GM23248 (cell line): Measurements from ENCODE around the gene ANKRD11. TPM values are rescaled to one million over a fixed set of nuclear protein-coding genes. Genes with fewer than 3 reads are reported as not detected.

ENCODE experiments used
- DNase-seq: peaks from one replicate; pipeline ENCODE4 v3.0.0-alpha.2; 2015
- H2AFZ ChIP-seq: fragments of 200-600 bp; sonication (generic); 2 replicates; pipeline ENCODE4 v1.6.1; 2016; ENCODE audit warnings: antibody characterized with exemption
- H3F3A ChIP-seq: fragments of 200-600 bp; sonication (generic); 2 replicates; pipeline ENCODE4 v1.6.1; 2016; ENCODE audit warnings: mild to moderate bottlenecking, antibody characterized with exemption, mixed run types; ENCODE audit not compliant: insufficient read depth
- H3K27ac ChIP-seq: fragments of 200-600 bp; sonication (generic); 2 replicates; pipeline ENCODE4 v1.5.1; 2016; ENCODE audit warnings: mild to moderate bottlenecking
- H3K27me3 ChIP-seq: fragments of 200-600 bp; sonication (generic); replicated peaks from 2 replicates; pipeline ENCODE4 v1.6.1; 2016; ENCODE audit warnings: mild to moderate bottlenecking; ENCODE audit not compliant: insufficient read depth
- H3K36me3 ChIP-seq: fragments of 200-600 bp; sonication (generic); 2 replicates; pipeline ENCODE4 v1.6.1; 2016; ENCODE audit warnings: low read depth, mild to moderate bottlenecking
- H3K4me1 ChIP-seq: fragments of 200-600 bp; sonication (generic); 2 replicates; pipeline ENCODE4 v1.6.1; 2016; ENCODE audit warnings: mild to moderate bottlenecking; ENCODE audit not compliant: insufficient read depth
- H3K4me2 ChIP-seq: fragments of 200-600 bp; sonication (generic); one replicate; pipeline ENCODE4 v1.6.1; 2016; ENCODE audit warnings: mild to moderate bottlenecking; ENCODE audit not compliant: unreplicated experiment
- H3K4me3 ChIP-seq: fragments of 200-600 bp; sonication (generic); 2 replicates; pipeline ENCODE4 v1.5.1; 2016; ENCODE audit warnings: mild to moderate bottlenecking
- H3K79me2 ChIP-seq: fragments of 200-600 bp; sonication (generic); 2 replicates; pipeline ENCODE4 v1.6.1; 2016; ENCODE audit warnings: mild to moderate bottlenecking; ENCODE audit not compliant: insufficient read depth
- H3K9ac ChIP-seq: fragments of 200-600 bp; sonication (generic); 2 replicates; pipeline ENCODE4 v1.6.1; 2016; ENCODE audit warnings: mild to moderate bottlenecking
- H3K9me2 ChIP-seq: fragments of 200-600 bp; sonication (generic); 2 replicates; pipeline ENCODE4 v1.6.1; 2016; ENCODE audit warnings: mixed run types, mild to moderate bottlenecking, moderate library complexity; ENCODE audit not compliant: insufficient read depth
- H3K9me3 ChIP-seq: fragments of 200-600 bp; sonication (generic); one replicate; pipeline ENCODE4 v1.6.1; 2017; ENCODE audit warnings: low read depth
- H4K20me1 ChIP-seq: fragments of 200-600 bp; sonication (generic); 2 replicates; pipeline ENCODE4 v1.6.0; 2016; ENCODE audit not compliant: insufficient read depth
- EZH2 ChIP-seq: fragments of 200-600 bp; sonication (generic); IDR thresholded peaks from 2 replicates; pipeline ENCODE4 v1.6.1; 2018; ENCODE audit warnings: antibody characterized with exemption, mild to moderate bottlenecking; ENCODE audit not compliant: insufficient read depth, poor library complexity, severe bottlenecking
- EZH2phosphoT487 ChIP-seq: fragments of 200-600 bp; sonication (generic); IDR thresholded peaks from 2 replicates; pipeline ENCODE4 v1.6.1; 2018; ENCODE audit warnings: antibody characterized with exemption, moderate library complexity, mild to moderate bottlenecking, low read depth; ENCODE audit not compliant: insufficient read depth
- WGBS, 2 experiments: methylation state at CpG; one replicate each; pipeline ENCODE4 v1.1.6; 2015 to 2017; ENCODE audit warnings: low lambda C conversion rate in 2 of 2, low coverage in 1 of 2; ENCODE audit errors: missing lambda C conversion rate in 2 of 2; 5-methylcytosine and 5-hydroxymethylcytosine counted together
- in situ Hi-C: fragments of 300-500 bp; cut with MboI; formaldehyde crosslinking; loops from 2 replicates; pipeline ENCODE4 v1.15.0; 2020
- polyA plus RNA-seq: library from polyadenylated mRNA; unstranded; fragments of >200 nt; fragmentation: Nextera tagmentation; extraction: Ambion mirVana; gene quantifications from 2 replicates; pipeline ENCODE4 v1.2.1, GENCODE V29; 2016
- total RNA-seq: library from RNA; depleted of rRNA; stranded (reverse); fragments of >200 nt; shearing (Covaris generic); gene quantifications from 2 replicates; pipeline ENCODE4 v1.2.3, GENCODE V29; 2014

The ANKRD11 gene
- total and polyA plus RNA-seq, 2 experiments from 2014 or later: 39.3 to 84.7 TPM

- TF ChIP-seq EZH2phosphoT487: no peak
- no peak for TF ChIP-seq EZH2
- Histone ChIP-seq H2AFZ (no peak overlapping the region), H3K79me2 (peaks cover 100% of the 10 kb centered on the region), H3F3A (peaks cover 36% of the 10 kb centered on the region), H3K9ac (no peak overlapping the region), H3K9me3 (no peaks in the 10 kb centered on the region), H3K4me1 (peaks cover 60% of the 10 kb centered on the region), H3K4me2 (no peak overlapping the region), H4K20me1 (peaks cover 71% of the 10 kb centered on the region), H3K27me3 (no peaks in the 10 kb centered on the region), H3K36me3 (no peaks in the 10 kb centered on the region), H3K4me3 (no peak overlapping the region), H3K27ac (no peak overlapping the region), H3K9me2 (no peaks in the 10 kb centered on the region)
- no peak for DNase-seq
- WGBS, 2 experiments: 86 to 89% methylated on average over 37 of the region's 37 CpGs
- in situ Hi-C loops: no loop called here
Observed at GRCh38 chr16:89366561-89367537, 123.5 kb downstream of the ANKRD11 start.

DNA sequence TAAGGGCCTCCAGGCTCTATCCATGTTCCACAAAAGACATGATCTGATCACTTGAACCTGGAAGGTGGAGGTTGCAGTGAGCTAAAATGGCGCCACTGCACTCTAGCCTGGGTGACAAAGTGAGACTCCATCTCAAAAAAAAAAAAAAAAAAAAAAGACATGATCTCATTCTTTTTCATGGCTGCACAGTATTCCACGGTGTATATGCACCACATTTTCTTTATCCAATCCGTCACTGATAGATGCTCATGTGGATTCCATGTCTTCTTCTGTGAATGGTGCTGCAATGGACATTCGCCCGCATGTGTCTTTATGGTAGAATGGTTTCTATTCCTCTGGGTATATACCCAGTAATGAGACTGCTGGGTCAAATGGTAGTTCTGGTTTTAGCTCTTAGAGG is 124.4 kb downstream of the ANKRD11 start:
- Histone ChIP-seq H3F3A (peaks cover 43% of the 10 kb centered on the region), H3K79me2 (peaks cover 100% of the 10 kb centered on the region), H3K9ac (no peak overlapping the region), H3K9me2 (no peaks in the 10 kb centered on the region), H3K27me3 (no peaks in the 10 kb centered on the region), H3K4me3 (no peak overlapping the region), H3K4me1 (peaks cover 62% of the 10 kb centered on the region), H2AFZ (no peak overlapping the region), H3K9me3 (no peaks in the 10 kb centered on the region), H3K4me2 (no peak overlapping the region), H4K20me1 (peaks cover 69% of the 10 kb centered on the region), H3K36me3 (no peaks in the 10 kb centered on the region), H3K27ac (no peak overlapping the region)
- DNase-seq: no peak
- WGBS, 2 experiments: 97 to 99% methylated on average over 5 of the region's 5 CpGs
- TF ChIP-seq EZH2phosphoT487 (no peak), EZH2 (no peak)
- in situ Hi-C loops: no loop called here

GRCh38 chr16:89365044-89365467 is 125.3 kb downstream of the ANKRD11 start:
- in situ Hi-C loops: no loop called here
- Histone ChIP-seq H3K4me1 (peaks cover 60% of the 10 kb centered on the region), H3K27me3 (no peaks in the 10 kb centered on the region), H2AFZ (no peak overlapping the region), H4K20me1 (peaks cover 67% of the 10 kb centered on the region), H3K9me2 (no peaks in the 10 kb centered on the region), H3K4me2 (peak overlapping the region; percentile 25), H3K4me3 (no peak overlapping the region), H3K36me3 (peaks cover 4% of the 10 kb centered on the region; the same call in 1 of the 2 replicates), H3F3A (peaks cover 51% of the 10 kb centered on the region), H3K9me3 (no peaks in the 10 kb centered on the region), H3K79me2 (peaks cover 100% of the 10 kb centered on the region), H3K27ac (peak overlapping the region; percentile 73), H3K9ac (peak overlapping the region; percentile 28; the same call in 1 of the 2 replicates)
- DNase-seq: peak; percentile 81
- TF ChIP-seq EZH2: no peak
- no peak for TF ChIP-seq EZH2phosphoT487
- WGBS, 2 experiments: 4 to 8% methylated on average over 2 of the region's 2 CpGs

DNA sequence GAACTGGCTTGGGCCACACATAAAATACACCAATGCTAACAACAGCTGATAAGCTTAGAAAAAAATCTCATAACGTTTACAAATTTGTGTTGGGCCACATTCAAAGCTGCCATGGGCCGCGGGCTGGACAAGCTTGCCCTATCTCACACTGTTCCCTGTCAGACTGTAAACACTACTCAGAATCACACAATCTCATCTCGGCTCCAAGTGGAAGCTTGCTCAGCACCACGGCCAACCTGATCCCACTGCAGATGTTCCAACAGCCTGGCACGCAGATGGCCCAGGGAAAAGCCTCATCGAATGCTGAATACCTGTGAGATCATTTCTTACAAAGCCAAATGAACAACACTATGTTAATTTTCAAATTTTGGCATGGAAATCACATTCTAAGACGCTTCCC is 125.8 kb downstream of the ANKRD11 start:
- Histone ChIP-seq H3K9me2 (no peaks in the 10 kb centered on the region), H3K79me2 (peaks cover 100% of the 10 kb centered on the region), H3K4me2 (peak overlapping the region; percentile 25), H3K4me1 (peaks cover 56% of the 10 kb centered on the region), H4K20me1 (peaks cover 70% of the 10 kb centered on the region), H3K27ac (peak overlapping the region; percentile 73), H3K9ac (peak overlapping the region; percentile 19; the same call in 1 of the 2 replicates), H3F3A (peaks cover 48% of the 10 kb centered on the region), H3K4me3 (no peak overlapping the region), H3K36me3 (peaks cover 6% of the 10 kb centered on the region; the same call in 1 of the 2 replicates), H3K27me3 (no peaks in the 10 kb centered on the region), H3K9me3 (no peaks in the 10 kb centered on the region), H2AFZ (no peak overlapping the region)
- in situ Hi-C loops: no loop called here
- peak; percentile 74 for DNase-seq
- TF ChIP-seq EZH2phosphoT487 (no peak), EZH2 (no peak)
- 16 to 22% methylated on average over 8 of the region's 8 CpGs for WGBS, 2 experiments
